Mucosa of gallbladder (tissue), 1 donor: ENCODE measurements around the gene KCNQ1OT1. TPM values are rescaled to one million over a fixed set of nuclear protein-coding genes. Genes with fewer than 3 reads are reported as not detected.

ENCODE experiments used
- DNase-seq: peaks from one replicate; pipeline ENCODE4 v3.0.0-alpha.2; 2020; ENCODE audit warnings: low spot score
- total RNA-seq: library from RNA; stranded (reverse); gene quantifications from one replicate; pipeline ENCODE4 v1.2.1, GENCODE V29; 2021
- donor health status: DM: no; HTN: no; CAD: no.

KCNQ1OT1 gene
- total RNA-seq, 1 donor from 2014 or later: 2.2 TPM

DNA sequence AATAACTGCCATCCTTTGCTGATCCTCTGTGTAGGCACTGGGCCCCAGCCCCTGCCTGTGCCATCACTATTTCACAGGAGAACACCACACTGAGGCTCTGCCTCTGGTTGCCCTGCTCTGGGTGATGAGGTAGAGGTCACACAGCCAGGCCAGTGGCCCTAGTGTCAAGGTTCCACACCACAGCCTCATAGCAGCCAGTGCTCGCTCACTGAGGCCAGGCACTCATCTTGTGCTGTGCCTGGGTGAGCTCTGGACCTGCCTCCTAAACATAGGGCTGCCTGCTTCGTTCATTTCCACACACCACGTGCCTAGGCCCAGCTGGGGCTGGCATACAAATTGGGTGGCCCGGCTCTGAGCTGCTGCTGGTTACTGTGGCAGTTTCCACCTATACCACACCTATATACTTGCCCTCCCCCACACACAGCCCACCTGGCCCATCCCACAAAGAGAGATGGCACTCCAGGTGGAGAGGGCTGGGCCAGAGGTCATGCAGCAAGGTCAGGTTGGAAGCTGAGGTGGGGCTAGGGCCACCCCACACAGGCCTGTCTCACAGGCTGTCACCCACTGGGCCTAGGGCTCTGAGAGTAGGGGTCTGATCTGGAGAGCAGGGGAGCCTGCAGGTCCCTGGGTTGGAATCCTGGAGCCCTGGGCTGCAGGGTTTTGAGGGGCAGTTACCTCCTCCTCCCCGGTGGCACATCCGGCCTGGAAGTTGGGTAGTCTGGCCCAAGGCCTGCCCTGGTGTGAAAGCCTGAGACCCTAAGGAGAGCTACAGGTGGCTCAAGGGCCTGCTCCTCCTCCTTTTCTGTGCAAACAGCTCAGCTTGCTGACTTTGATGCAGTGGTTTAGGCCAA, 11.2 kb downstream of the KCNQ1OT1 start:
- no peak for DNase-seq

DNA sequence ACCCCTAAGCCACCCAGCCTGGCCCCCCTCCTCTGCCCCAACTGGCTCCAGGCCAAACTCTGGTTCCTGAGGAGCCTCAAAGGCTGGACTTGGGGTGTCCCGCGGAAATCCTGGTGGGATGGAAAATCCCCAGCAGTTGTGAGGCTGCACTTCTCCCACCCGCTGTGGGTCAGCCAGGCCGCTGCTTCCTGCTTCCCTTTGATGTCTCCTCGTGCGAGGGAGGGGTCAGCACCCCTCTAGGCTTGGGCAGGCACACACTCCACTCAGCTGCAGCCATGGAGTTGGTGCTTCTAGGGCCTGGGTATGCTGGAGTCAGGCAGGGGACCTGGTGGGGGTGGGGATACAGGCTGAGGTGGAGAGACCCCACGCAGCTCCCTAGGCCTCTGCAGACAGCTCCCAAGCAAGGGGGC, 12.0 kb downstream of the KCNQ1OT1 start:
- DNase-seq: no peak

DNA sequence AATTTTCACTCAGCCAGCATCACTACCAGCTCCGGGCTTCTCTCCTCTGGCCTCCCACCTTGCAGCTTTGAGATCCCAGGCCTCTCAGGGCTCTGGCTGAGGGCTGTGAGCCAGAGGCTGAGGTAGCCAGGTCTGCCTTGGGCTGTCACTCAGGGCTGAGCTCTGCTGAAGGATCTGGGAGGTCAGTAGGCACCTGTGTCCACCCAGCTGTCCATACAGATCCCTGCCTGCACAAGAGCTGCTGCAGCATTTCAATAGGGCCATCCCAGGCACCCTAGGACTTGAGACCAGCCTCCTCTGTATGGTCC, 12.6 kb downstream of the KCNQ1OT1 start:
- no peak for DNase-seq

DNA sequence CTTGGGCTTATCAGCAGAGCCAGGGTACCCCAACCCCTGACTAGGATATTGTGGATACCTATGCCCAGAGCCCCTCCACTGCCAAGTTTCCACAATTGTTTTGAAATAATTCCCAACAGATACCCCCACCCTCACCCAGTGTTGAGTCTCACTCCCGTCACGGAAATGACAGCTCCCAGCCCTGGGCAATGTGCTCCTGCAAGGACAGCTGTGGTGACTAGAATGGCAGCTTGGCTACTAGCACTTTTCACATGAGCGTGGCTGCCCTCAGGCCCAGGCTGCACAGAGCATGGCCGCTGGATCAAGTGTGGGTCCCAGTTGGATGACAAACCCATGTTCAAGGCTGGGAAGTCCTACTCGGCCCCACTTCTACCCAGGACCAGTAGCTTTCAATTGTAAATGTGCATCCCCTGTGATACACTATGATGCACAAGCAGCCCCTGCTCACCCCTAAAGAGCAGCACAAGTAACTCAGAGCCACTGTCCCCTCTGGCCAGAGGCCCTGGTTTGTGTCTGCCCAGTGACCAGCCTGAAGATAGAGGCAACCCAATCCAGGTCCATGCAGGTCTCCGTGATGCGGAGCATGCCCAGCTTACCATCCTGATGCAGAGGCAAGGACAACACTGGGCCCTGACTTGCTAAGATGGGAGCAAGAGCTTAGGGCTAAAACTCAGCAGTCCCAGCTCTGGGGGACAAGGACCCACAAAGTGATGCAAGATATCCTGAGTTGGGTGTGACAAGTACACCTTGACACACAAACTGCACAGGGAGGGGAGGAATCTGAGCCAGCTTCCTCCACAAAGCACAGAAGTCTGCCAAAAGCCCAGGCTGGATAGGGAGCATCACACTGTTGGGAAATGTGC, 13.2 kb downstream of the KCNQ1OT1 start:
- no peak for DNase-seq

DNA sequence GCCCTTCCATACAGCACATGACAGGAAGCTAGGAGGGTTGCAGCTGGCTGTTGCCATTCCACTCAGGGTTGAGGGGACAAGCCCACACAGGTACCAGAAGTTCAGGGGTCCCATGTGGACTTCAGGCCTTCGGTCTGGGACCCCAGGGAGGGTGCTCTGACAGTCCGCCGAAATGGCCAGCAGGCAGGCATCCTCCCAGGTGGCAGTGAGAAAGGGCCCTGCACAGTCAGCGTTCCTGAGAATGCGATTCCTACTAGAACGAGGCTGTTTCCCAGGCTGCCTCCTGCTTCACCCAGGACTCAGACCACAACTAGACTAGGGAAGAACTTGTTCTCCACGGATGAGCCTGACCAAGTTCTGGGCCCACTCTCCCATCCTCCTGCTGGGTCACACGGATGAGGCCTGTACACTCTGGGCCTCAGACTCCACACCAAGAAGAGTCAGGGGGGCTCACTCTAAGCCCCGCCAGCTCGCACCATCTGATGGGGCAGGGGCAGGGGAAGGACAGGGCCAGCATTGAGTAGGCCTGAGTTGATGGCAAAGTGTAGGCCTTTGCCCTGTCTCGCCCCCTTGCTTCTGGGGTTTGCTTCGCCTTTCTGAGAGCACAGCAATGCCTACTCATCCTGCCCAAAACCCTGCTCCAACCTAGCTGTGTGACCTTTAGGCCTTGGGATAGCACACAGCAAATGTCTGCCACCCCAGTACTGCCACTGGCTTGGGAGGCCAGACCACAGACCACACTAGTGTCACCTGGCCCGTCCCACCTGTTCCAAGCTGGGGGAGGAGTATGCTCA, 14.0 kb downstream of the KCNQ1OT1 start:
- DNase-seq: no peak

DNA sequence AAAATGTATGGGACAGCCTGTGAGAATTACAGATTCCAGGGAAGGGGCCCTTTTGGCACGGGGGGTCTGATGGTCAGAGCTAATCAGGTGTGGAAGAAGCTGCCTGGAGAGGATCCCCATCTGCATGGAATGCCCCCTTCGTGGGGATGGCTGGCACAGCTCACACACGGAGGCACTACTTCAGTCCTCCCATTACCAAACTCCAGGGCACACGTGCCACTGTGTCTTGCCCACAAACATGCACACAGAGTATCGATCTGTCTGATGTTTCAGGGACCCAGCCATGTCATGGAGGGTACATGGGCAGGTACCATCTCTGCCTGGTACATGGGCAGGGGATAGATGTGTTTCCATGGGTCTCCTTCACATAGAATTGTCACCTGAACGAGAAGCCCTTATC, 14.7 kb downstream of the KCNQ1OT1 start:
- DNase-seq: no peak

DNA sequence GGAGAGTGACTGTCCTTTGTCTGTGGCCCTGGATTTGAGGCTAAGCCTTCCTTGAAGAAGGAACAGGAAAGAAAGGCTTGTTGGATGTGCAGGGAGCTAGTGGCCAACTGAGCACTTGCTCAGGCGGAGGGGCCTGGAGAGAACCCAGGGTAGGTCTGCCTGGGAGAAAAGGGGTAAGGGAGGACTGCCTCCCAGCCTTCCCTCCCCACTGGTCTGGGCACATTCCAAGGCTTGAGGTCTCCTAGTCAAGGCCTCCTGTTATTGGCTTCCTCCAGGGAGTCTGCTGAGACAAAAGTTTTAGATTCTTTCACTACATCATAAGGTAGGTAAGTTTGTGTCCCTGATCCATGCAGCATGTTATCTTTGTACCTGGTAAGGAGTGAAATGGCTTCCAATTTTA, 15.2 kb downstream of the KCNQ1OT1 start:
- DNase-seq: no peak

DNA sequence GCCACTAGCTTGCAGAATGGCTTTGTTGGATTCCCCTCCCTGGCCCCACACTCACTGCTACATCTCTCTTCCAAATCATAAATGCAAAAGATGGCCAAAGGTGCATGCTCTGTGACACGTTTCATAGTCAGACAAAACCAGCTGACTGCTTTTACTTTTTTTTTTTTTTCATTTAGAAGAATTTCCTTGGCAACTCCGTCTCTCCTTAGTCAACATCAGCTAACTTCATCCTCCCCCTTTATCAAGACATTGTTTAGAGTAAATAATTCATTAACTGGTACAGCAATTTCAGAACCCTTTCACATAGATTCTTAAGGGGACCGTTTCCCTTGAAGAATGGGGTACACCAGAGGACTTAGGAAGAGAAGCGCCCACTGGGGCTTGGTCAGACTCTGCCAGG, 16.0 kb downstream of the KCNQ1OT1 start:
- DNase-seq: no peak

DNA sequence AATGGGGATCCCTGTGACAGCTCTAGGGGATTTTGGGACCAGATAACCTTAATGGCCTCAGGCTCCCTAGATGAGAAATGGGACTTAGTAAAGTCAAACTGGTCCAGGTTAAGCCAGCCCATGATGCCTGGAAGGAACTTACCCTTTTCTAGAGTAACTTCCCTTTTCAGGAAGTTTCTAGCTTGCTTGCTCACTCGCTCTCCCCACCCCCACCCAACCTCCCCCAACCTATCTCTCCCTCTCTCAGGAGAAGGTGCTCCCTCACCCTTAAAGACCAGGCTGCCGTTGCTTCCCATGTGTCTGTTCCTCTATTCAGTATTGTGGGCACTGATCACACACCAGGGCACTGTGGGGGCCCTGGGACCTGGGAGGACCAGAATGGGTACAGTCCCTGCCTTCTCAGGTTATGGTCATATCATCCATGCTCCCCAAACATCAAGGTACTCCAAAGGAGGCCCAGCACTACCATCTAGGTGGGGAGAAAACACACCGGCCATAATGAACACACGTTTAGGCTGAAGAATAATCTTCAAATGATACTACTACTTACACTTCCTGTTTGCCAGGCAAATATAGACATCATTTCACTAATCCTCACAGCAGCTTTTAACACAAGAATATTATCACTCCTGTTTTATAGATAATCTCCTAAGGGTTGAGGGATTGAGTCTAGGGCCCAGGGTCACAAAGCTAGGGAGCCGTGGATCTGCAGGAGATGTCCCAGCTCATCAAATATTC, 18.2 kb downstream of the KCNQ1OT1 start:
- no peak for DNase-seq

DNA sequence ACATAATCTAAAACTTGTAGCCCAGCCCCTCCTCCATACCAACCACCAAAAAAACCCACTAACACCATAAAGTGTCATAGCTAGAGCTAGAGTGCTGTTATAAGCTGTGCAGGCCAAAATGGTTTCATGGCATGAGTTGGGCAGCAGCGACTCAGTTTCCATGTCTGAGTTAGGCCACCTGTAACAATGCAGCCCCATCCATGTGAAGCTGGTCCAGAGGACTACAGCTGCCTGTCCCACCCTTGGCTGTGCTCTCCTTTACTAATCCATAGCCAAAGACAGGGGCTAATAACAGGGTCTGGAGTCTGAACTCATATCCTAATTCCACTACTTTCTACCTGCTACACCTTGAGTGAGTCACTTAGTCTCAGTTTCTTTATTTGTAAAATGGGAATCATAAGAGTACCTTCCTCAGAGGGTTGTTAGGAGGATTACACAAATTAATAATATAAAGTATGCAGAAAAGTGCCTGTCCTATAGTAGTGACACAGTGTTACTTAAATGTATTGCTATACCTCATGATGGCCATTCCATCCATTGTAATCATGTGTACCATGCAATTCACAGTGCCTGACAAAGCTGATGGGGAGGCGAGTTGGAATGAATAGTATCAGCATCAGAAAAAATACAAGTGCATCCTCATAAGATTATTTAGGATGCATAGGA, 20.6 kb downstream of the KCNQ1OT1 start:
- no peak for DNase-seq

DNA sequence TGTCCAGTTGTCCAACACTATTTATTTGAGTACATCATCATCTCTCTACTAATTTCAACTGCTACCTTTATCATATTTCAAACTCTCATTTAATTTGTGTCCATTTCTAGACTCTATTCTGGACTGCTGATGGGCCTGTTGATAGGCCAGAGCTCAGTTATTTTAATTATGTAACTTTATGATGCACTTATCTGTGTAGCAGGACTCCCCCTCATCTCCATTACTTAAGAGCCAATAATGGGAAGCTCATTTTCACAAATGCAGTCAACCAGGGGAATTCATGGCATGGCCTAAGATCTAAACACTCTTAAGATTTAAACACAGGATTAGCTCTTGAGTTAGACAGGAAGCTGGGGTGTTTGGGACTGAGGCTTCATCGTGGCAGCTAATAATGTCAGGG, 21.4 kb downstream of the KCNQ1OT1 start:
- DNase-seq: no peak

DNA sequence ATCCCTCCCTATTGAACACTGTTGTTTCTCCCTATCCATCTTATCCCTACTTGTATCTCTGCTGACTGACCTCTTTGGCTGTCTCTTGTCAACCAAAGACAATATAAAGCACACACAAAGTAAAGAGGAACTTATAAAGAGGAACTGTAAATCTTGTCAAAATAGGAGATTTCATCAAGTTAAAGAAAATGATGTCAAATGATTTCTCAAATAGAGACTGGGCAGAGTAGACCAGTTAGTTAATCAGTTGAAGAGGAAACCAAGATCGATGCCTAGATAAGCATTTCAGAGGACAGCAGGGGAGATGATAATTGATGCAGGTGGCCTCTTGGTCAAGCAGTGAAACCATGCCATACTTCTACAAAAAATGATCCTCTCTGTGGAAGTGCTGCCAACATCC, 22.7 kb downstream of the KCNQ1OT1 start:
- DNase-seq: no peak

DNA sequence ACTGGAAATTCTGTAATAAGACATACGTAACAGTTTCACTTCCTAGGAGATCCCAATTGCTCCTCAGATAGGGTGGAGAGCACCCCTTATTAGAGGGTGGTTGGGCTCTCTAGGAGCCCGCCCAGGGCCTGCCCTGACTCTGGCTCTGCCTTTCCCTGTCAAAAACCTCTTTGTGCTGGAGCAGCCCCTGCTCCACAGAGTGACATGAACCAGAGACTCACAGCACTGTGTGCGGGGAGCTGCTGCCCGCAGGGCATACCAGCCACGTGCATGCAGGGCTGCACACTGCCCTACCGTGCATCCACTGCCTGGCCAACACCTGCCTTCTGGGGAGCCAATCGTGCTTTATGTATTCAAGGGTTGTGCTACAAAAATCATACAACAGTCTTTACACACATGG, 24.3 kb downstream of the KCNQ1OT1 start:
- DNase-seq: no peak

DNA sequence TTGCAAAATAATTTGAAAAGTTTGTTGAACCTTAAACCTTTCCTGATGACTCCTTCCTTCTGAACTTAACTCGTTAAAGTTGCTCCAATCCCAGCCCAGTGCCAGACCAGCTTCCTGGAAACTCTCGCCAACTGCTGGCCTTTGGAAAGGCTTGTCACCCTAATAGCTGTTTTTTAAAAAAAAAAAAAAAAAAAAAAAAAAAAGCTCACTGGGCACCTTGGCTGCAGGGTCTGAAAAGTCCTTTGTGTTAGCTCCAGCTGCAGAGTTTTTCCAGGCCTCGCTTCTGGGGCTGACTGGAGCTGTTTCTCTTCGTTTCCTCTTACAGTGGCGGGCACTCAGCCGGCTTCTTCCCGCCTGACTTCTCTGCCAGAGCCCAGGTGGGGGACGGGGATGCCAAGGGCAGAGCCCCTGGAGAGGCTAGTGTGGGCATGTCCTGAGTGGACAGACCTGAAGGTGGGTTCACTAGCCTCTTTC, 25.1 kb downstream of the KCNQ1OT1 start:
- DNase-seq: no peak

DNA sequence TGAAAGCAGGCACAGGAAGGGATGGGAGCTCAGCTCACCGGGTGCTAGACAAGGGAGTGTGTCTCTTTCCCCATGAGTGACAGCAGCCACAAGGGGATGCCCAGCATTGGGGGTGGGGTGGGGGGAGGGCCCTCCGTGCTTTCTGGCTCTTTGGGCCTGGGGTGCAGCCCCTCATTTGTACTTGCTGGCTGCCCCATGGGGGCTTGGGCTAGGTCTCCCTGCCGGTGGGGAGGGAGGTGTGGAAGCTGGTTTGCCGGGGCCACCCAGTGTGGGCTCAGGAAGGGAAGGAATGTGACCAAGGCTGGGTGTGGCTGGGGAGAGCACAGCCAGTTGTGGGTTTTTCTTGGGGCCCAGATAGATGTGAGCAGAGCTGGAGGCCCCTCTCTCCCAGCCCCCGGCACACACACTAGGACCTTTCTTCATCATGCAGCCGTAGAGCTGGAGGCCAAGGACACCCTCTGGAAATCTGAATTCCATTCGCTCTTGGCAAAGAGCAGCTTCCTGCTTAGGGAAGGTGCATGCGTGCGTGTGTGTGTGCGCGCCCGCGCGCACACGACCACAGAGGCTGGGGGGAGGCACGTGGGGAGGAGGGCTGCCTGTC, 25.8 kb downstream of the KCNQ1OT1 start:
- DNase-seq: no peak

DNA sequence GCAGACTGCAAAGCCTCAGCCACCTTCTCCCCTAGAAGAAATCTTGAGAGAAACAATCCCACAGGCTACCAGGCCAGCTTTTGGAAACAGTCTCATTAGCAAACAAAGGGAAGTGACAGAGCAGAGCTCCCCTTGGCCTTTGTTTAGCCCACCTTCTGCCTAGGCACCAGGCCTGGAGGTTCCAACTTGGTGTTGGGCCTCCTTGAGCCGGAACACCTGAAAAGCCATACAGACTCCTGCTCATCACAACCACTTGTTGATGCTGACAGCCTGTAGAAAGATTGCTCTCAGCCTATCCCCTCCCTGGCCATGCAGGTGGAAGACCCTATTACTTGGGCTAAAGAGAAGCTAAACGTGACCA, 26.6 kb downstream of the KCNQ1OT1 start:
- no peak for DNase-seq

DNA sequence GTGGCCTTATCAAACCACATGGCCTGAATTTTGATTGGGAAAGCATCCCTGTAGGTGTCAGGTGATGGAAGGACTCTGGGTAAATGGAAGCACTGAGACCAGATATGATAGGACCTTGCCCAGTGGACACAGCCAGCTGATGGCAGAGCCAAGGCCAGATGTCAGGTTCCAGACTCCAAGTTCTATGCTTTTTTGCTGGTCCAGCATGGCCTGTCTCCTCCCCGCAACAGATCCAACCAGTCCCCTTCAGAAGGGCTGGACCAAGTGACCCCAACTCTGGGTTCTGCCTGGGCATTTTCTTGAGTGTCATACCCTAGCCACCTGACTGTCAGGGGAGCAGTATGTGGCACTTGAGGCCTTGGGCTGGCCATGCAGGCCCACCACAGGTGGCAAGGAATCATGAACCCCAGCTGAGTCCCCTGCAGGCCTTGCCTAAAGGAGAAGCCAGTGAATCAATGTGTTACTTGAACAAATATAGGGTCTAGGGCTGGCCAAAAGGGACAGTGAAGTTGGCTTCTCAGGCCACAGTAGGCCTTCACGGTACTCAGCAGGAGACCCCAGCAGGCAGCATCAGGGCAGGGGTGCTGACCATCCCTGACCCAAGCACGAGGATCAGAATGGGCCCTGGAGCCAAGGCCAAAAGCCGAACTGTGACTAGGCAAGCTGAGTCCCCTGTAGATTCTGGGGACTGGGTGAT, 27.1 kb downstream of the KCNQ1OT1 start:
- DNase-seq: no peak

DNA sequence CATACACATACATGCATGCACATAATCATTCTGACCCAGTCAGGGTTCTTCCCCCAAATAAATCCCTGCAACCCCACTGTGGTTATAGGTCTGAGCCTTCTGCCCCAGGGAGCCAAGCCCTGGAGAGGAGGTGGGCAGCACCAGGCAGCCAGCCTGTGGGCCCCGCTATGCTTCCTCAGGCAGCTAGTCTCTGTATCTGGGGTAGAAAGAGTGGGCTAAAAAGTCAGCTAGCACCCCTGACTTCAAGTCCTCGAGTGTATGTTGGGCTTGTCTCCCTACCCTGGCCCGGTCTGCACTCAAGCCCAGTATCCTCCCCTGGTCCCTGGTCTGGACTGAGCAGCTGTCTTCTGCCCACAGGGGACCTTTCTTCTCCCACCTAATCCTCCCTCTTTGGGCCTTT, 28.0 kb downstream of the KCNQ1OT1 start:
- no peak for DNase-seq

DNA sequence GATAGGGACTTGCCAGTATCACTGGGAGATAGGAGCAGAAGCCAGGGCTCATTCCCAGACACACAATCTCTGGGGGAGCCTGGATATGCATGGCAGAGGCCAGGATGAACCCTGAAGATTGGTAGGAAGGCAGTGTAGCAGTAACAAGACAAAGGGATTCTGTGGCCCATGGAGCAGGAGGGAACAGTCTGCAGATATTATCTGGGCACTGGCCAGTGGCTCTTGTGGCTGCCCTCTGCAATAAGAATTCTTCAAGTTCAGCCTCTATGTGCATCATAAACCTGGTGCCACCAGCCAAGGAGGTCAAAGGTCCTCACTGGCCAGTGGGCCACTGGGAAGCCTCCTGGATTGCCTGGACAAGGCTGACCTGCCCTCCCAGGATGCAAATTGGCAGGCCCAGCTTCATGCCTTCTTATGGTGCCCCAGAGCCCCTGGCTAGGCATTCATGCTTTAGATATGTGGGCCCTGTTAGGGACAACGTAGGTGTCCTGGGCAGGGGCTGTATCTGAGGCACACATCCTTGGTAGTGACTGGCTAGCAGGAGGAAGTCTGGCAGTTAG, 29.2 kb downstream of the KCNQ1OT1 start:
- DNase-seq: no peak
